GM13976 (cell line): ENCODE data around the gene PMEL.
"Not testable (repeated sequence)": the region's sequence is repeated elsewhere in the genome, so short reads cannot be mapped to it uniquely, and the experiment has no call there.

Experiments used
- DNase-seq: peaks from one replicate; pipeline ENCODE4 v3.0.0; 2012; ENCODE audit warnings: low spot score
- CTCF ChIP-seq: IDR thresholded peaks from 2 replicates; pipeline ENCODE4 v1.5.1; 2012; ENCODE audit warnings: borderline replicate concordance, mild to moderate bottlenecking; ENCODE audit not compliant: insufficient read depth; ENCODE audit errors: extremely low read depth, missing control alignments, control extremely low read depth
- in situ Hi-C: fragments of 300-500 bp; cut with MboI; formaldehyde crosslinking; loops from one replicate; pipeline ENCODE4 v1.12.0; 2022; ENCODE audit warnings: low sequenced_read_pairs, mixed read lengths, inconsistent platforms; ENCODE audit not compliant: unreplicated experiment

Gene PMEL

GRCh38 chr12:55922126-55922525, 43.7 kb downstream of the PMEL start:
- in situ Hi-C loops = no loop called here
- DNase-seq = no peak
- no peak for TF ChIP-seq CTCF

- DNase-seq, in situ Hi-C loops: not testable (repeated sequence)
Measured at GRCh38 chr12:55919032-55919431, 46.8 kb downstream of the PMEL start.

GRCh38 chr12:55915482-55915859, 50.4 kb downstream of the PMEL start:
- in situ Hi-C loops = no loop called here

GRCh38 chr12:55912908-55913307, 52.9 kb downstream of the PMEL start:
- in situ Hi-C loops = no loop called here
- no peak for TF ChIP-seq CTCF
- no peak for DNase-seq

More at GRCh38 chr12:55915482-55915859, 50.4 kb downstream of the PMEL start:
- DNase-seq = no peak
- TF ChIP-seq CTCF = no peak

- in situ Hi-C loops = no loop called here
- no peak for DNase-seq
- no peak for TF ChIP-seq CTCF
Measured at GRCh38 chr12:55909513-55909884, 56.3 kb downstream of the PMEL start.

- no peak for TF ChIP-seq CTCF
- in situ Hi-C loops = no loop called here
- no peak for DNase-seq
Measured at GRCh38 chr12:55908726-55909512, 56.9 kb downstream of the PMEL start.

- no peak for DNase-seq
- no peak for TF ChIP-seq CTCF
- in situ Hi-C loops = no loop called here
Measured at GRCh38 chr12:55906056-55906455, 59.8 kb downstream of the PMEL start.
